ENCODE results near the gene IRGM.

The IRGM gene

DNA sequence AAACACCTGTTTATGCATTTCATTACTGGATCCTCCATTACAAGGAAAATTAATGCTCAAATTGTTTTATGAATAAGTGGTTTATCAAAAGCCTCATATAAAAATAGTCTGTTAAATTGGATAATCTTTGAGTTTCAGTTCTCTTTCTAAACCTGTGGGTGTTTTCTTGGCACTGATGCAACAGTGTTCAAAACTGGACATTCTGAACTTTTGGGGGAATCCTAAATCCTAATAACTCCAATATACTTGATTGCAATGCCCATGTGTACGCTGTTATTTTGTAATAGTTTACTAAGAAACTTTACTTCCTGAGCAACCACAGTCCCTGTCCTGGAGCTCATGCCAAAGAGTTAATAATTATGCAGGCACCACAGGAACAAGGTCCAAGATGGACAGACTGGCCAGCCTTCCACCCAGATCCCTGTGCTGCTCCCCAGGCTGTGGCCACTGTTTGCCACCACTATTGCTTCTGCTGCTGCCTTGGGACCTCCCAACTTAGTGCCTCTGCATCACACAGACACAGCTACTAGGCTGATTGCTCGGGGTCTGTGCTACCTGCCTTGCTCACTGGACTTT, 14.0 kb downstream of the IRGM start:
- TF ChIP-seq GATA2 (IDR thresholded peaks at IDR 0.05; ENCODE audit: low read depth, low read length) (no peak), GATA3 (IDR thresholded peaks at IDR 0.05; ENCODE audit: low read depth, low read length) (no peak)

DNA sequence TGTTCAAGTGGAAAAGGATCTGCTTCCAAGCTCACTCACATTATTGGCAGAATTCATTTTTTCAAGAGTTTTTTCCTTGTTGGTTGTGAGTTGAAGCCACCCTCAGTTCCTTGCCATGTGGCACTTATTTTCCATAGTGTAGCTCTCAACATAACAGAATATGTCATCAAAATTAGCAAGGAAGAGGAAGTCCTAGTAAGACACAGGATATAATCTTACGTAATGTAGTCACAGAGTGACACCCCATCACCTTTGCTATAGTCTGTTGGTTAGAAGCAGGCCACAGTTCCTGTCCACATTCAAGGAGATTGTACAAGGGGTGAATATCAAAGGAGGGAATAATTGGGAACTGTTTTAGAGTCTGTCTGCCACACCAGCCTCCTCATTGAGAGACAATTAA, 15.7 kb downstream of the IRGM start:
- no peak for TF ChIP-seq GATA3 (IDR thresholded peaks at IDR 0.05; ENCODE audit: low read depth, low read length)
- no peak for TF ChIP-seq GATA2 (IDR thresholded peaks at IDR 0.05; ENCODE audit: low read depth, low read length)

DNA sequence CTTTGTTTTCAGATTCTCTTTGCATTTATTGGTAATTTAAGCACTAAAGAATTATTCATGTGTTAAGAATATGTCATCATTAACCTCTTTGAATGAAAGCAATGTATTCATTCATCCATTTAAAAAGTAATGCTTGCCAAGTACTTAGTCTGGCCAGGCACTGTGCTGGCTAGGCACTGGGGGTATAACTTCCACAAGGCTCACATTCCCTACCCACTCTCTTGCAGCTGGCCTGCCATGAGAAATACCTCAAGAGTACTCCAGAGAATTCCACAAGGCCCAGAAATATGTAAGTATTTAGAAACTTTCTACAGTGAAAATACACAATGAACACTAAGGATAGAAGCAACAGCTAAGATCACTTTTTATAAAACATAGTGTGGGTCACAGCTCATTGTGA, 33.0 kb downstream of the IRGM start:
- TF ChIP-seq GATA2 (IDR thresholded peaks at IDR 0.05; ENCODE audit: low read depth, low read length) (no peak), GATA3 (IDR thresholded peaks at IDR 0.05; ENCODE audit: low read depth, low read length) (no peak)

- TF ChIP-seq GATA3 (IDR thresholded peaks at IDR 0.05; ENCODE audit: low read depth, low read length) (no peak), GATA2 (IDR thresholded peaks at IDR 0.05; ENCODE audit: low read depth, low read length) (no peak)
Observed at GRCh38 chr5:150895431-150896428, 49.4 kb downstream of the IRGM start.
